ENCODE measurements around the gene HSP90AA1. TPM values are rescaled to one million over a fixed set of nuclear protein-coding genes. Genes with fewer than 3 reads are reported as not detected.

HSP90AA1 gene
- total and polyA plus RNA-seq, 9 donors: 197 to 502 (median 299) TPM

DNA sequence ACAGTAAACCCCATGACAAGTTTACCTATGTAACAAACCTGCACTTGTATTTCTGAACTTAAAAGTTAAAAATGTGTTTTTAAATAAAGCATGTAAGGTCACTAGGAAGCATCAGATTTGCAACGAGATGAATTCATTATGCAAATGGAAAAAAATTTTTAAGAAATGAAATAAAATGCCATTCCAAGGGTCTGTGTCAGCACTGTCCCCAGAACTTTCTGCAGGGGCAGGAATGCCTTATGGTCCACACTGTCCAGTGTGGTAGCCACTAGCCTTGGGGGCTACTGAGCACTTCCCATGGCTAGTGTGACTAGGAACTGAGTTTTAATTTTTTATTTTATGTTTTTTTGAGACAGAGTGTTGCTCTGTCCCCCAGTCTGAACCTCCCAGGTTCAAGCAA, 49.2 kb downstream of the HSP90AA1 start:
- 21 to 36% (median 31%) methylated on average over 1 of the region's 1 CpG for WGBS, 3 donors
- intact Hi-C loops (cut with DNase I): no loop called here
- no peak for TF ChIP-seq POLR2A (IDR thresholded peaks at IDR 0.05)
- TF ChIP-seq, protein P1, sequence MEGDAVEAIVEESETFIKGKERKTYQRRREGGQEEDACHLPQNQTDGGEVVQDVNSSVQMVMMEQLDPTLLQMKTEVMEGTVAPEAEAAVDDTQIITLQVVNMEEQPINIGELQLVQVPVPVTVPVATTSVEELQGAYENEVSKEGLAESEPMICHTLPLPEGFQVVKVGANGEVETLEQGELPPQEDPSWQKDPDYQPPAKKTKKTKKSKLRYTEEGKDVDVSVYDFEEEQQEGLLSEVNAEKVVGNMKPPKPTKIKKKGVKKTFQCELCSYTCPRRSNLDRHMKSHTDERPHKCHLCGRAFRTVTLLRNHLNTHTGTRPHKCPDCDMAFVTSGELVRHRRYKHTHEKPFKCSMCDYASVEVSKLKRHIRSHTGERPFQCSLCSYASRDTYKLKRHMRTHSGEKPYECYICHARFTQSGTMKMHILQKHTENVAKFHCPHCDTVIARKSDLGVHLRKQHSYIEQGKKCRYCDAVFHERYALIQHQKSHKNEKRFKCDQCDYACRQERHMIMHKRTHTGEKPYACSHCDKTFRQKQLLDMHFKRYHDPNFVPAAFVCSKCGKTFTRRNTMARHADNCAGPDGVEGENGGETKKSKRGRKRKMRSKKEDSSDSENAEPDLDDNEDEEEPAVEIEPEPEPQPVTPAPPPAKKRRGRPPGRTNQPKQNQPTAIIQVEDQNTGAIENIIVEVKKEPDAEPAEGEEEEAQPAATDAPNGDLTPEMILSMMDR (IDR thresholded peaks at IDR 0.05): no peak
- no peak for TF ChIP-seq EP300 (IDR thresholded peaks at IDR 0.05)
- H3K4me1 ChIP-seq (ENCODE audit: insufficient read depth): no peaks in the 10 kb centered on the region
- no peak overlapping the region for H3K27ac ChIP-seq
- no peaks in the 10 kb centered on the region for H3K36me3 ChIP-seq
- no peak overlapping the region for H3K4me3 ChIP-seq
- H3K27me3 ChIP-seq: no peaks in the 10 kb centered on the region
- DNase-seq: no peak
- no peaks in the 10 kb centered on the region for H3K9me3 ChIP-seq

DNA sequence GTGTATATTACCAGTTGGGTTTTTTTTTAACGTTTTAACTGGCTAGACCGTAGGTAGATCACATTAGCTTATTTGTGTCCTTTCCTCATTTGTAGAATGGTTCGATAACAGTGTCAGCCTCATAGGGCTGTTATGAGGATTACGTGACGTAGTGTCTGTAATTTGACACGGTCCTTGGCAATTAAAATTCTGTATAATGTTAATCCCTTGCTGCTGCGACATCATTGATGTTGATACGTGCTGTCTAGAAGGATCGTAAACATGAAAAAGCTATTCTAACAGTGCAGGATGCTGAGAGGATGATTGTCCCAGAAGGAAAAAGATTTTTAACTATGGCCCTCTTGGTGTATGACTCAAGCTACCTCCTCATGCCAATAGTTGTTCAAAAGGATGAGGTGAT, 50.9 kb downstream of the HSP90AA1 start:
- Histone ChIP-seq H3K4me1 (ENCODE audit: insufficient read depth) (no peaks in the 10 kb centered on the region), H3K36me3 (no peaks in the 10 kb centered on the region), H3K9me3 (no peaks in the 10 kb centered on the region), H3K27ac (no peak overlapping the region), H3K27me3 (no peaks in the 10 kb centered on the region), H3K4me3 (no peak overlapping the region)
- no peak for TF ChIP-seq POLR2A (IDR thresholded peaks at IDR 0.05)
- TF ChIP-seq, protein P1 (IDR thresholded peaks at IDR 0.05): no peak
- TF ChIP-seq EP300 (IDR thresholded peaks at IDR 0.05): no peak
- DNase-seq: no peak
- WGBS, 3 donors: 92 to 94% (median 92%) methylated on average over 9 of the region's 9 CpGs
- intact Hi-C loops (cut with DNase I): no loop called here

DNA sequence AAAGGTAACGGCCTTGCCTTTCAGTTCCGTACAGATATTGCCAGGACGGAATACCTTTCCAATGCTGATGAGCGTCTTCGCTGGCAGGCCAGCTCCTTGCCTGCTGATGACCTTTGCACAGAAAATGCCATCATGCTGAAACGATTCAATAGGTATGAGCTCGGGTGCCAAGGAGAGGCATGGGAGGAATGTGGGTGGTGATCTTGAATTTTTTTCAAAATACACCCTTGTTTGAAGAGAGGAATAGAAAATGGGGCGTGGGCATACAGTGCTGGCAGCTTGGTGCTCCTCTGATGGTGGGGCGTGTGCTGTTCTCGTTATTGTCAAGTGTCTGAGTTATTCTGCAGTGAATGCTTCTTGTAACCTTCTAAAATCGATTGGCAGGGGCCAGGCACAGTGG, 52.5 kb downstream of the HSP90AA1 start:
- H3K27ac ChIP-seq: no peak overlapping the region
- TF ChIP-seq EP300 (IDR thresholded peaks at IDR 0.05): no peak
- TF ChIP-seq, protein P1 (IDR thresholded peaks at IDR 0.05): no peak
- TF ChIP-seq POLR2A (IDR thresholded peaks at IDR 0.05): no peak
- H3K4me3 ChIP-seq: no peak overlapping the region
- WGBS, 3 donors: 87 to 90% (median 88%) methylated on average over 11 of the region's 11 CpGs
- no peaks in the 10 kb centered on the region for H3K36me3 ChIP-seq
- no peaks in the 10 kb centered on the region for H3K4me1 ChIP-seq (ENCODE audit: insufficient read depth)
- no peaks in the 10 kb centered on the region for H3K27me3 ChIP-seq
- no peak for DNase-seq
- no peaks in the 10 kb centered on the region for H3K9me3 ChIP-seq
- intact Hi-C loops (cut with DNase I): no loop called here

DNA sequence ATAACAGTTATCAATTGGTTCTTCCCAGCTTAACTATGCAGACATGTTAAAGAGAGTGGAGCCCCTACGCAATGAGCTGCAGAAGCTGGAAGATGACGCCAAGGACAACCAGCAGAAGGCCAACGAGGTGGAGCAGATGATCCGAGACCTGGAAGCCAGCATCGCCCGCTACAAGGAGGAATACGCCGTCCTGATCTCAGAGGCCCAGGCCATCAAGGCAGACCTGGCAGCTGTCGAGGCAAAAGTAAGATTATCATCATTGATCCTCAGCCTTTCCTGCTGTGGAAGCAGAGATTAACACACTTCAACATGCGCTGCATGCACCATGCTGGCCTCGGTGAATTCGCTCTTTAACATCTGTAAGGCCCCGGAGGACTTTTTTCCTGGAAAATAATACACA, 53.6 kb downstream of the HSP90AA1 start:
- TF ChIP-seq POLR2A (IDR thresholded peaks at IDR 0.05) (no peak), EP300 (IDR thresholded peaks at IDR 0.05) (no peak)
- TF ChIP-seq, protein P1 (IDR thresholded peaks at IDR 0.05): no peak
- H3K4me3 ChIP-seq: no peak overlapping the region
- intact Hi-C loops (cut with DNase I): no loop called here
- no peaks in the 10 kb centered on the region for H3K4me1 ChIP-seq (ENCODE audit: insufficient read depth)
- H3K9me3 ChIP-seq: no peaks in the 10 kb centered on the region
- H3K27ac ChIP-seq: no peak overlapping the region
- no peaks in the 10 kb centered on the region for H3K36me3 ChIP-seq
- DNase-seq: no peak
- 90 to 93% (median 92%) methylated on average over 13 of the region's 13 CpGs for WGBS, 3 donors
- no peaks in the 10 kb centered on the region for H3K27me3 ChIP-seq

Small RNAs within 50 kb of the gene (small RNA-seq; reads per million reads assigned to genes)
- gene RN7SL472P: not detected

Other genes with a start within 250 kb of the HSP90AA1 start
- 100 to 1,000 TPM; 221 to 373 (median 292) TPM for gene DYNC1H1, start 122.5 kb downstream of the HSP90AA1 start, total RNA-seq
- gene DYNC1H1, start 122.5 kb downstream of the HSP90AA1 start, polyA plus RNA-seq: 100 to 1,000 TPM; 130 to 233 TPM
- gene WDR20, start 52.9 kb upstream of the HSP90AA1 start, total RNA-seq: 10 to 100 TPM; 15.5 to 42.2 (median 36.4) TPM
- 10 to 100 TPM; 13.4 to 19.5 TPM for gene WDR20, start 52.9 kb upstream of the HSP90AA1 start, polyA plus RNA-seq
- 10 to 100 TPM; 21.8 to 51.1 (median 24.0) TPM for gene MOK, start 218.1 kb upstream of the HSP90AA1 start, total RNA-seq
- gene MOK, start 218.1 kb upstream of the HSP90AA1 start, polyA plus RNA-seq: 10 to 100 TPM; 20.0 to 23.8 TPM
- 10 to 100 TPM in 6 of 7 donors, 1 to 10 TPM in 1; 9.8 to 14.9 (median 12.6) TPM for gene ZNF839, start 232.7 kb upstream of the HSP90AA1 start, total RNA-seq
- 10 to 100 TPM in 1 of 2 donors, 1 to 10 TPM in 1; 6.4 to 11.2 TPM for gene ZNF839, start 232.7 kb upstream of the HSP90AA1 start, polyA plus RNA-seq